Kidney (tissue), 14 donors: ENCODE data around the gene BST1. TPM values are rescaled to one million over a fixed set of nuclear protein-coding genes. Genes with fewer than 3 reads are reported as not detected.
A peak's percentile ranks its signal among the peaks of the same experiment; 100 is the strongest.

ENCODE experiments used
- DNase-seq, 5 donors: peaks; one replicate each; pipeline ENCODE4 v3.0.0-alpha.2; 2013 to 2020
- FAIRE-seq: peaks from 2 replicates; lab custom pipeline; 2012; peaks lifted over from hg19 to GRCh38; lab: Jason Lieb, UNC
- H3K27ac ChIP-seq, 2 donors: one replicate each; pipeline ENCODE4 v1.7.0; 2013; ENCODE audit warnings: low read depth in 2 of 2, low read length in 2 of 2, inconsistent platforms in 1 of 2
- H3K27me3 ChIP-seq: one replicate; pipeline ENCODE4 v1.7.1; 2013; ENCODE audit warnings: low read length, inconsistent platforms; ENCODE audit not compliant: control insufficient read depth, insufficient read depth
- H3K36me3 ChIP-seq, 3 donors: one replicate each; pipeline versions ENCODE4 v1.7.0 to v1.7.1; 2013; ENCODE audit warnings: low read length in 3 of 3, control low read depth in 1 of 3, inconsistent platforms in 1 of 3; ENCODE audit not compliant: insufficient read depth in 3 of 3, control insufficient read depth in 2 of 3
- H3K4me1 ChIP-seq, 3 donors: one replicate each; pipeline versions ENCODE4 v1.7.0 to v1.7.1; 2013; ENCODE audit warnings: low read length in 3 of 3, inconsistent platforms in 1 of 3, low read depth in 1 of 3; ENCODE audit not compliant: control insufficient read depth in 2 of 3, insufficient read depth in 2 of 3
- H3K4me3 ChIP-seq, 3 donors: one replicate each; pipeline versions ENCODE4 v1.7.0 to v1.8.1; 2013; ENCODE audit warnings: low read length in 3 of 3, control low read depth in 1 of 3, inconsistent platforms in 1 of 3
- H3K9ac ChIP-seq, 3 donors: one replicate each; pipeline versions ENCODE4 v1.7.0 to v1.7.1; 2013; ENCODE audit warnings: low read length in 3 of 3, control low read depth in 1 of 3, inconsistent platforms in 1 of 3
- H3K9me3 ChIP-seq, 3 donors: one replicate each; pipeline versions ENCODE4 v1.7.0 to v1.7.1; 2013; ENCODE audit warnings: low read length in 3 of 3, control low read depth in 1 of 3, inconsistent platforms in 1 of 3; ENCODE audit not compliant: control insufficient read depth in 2 of 3, insufficient read depth in 1 of 3
- CTCF ChIP-seq: IDR thresholded peaks from 3 replicates; pipeline ENCODE4 v1.5.1; 2012; ENCODE audit warnings: mild to moderate bottlenecking, moderate library complexity, borderline replicate concordance; ENCODE audit not compliant: insufficient read depth; ENCODE audit errors: extremely low read depth
- intact Hi-C: fragments of 100-400 bp; cut with DNase I; formaldehyde crosslinking; loops from one replicate; pipeline ENCODE4 v1.11.1; 2022
- polyA plus RNA-seq: library from polyadenylated mRNA; stranded (reverse); fragments of 350-450 nt; fragmentation: Illumina TruSeq; extraction: RNeasy Lipid Tissue Mini Kit (QIAGEN cat#74804); gene quantifications from one replicate; pipeline ENCODE4 v1.2.3, GENCODE V29; 2014; ENCODE audit warnings: low read depth, low replicate concordance; ENCODE audit not compliant: insufficient read depth
- total RNA-seq: library from RNA; stranded (reverse); fragmentation: NEBNext Ultra II Directional; extraction: Animal tissue kit (Norgen Biotek cat#: 25700); gene quantifications from one replicate; pipeline ENCODE4 v1.2.1, GENCODE V29; 2021
- donor health status: control.
- donor health status: control.
- donor health status: control.
- donor health status: control.
- donor health status: control.
- donor health status: DM: yes; HTN: yes; CAD: no.
- donor health status: Normal renal cell carcinoma (clear cell type).

BST1 gene
- total and polyA plus RNA-seq, 2 donors from 2014 or later: 5.3 to 19.0 TPM

DNA sequence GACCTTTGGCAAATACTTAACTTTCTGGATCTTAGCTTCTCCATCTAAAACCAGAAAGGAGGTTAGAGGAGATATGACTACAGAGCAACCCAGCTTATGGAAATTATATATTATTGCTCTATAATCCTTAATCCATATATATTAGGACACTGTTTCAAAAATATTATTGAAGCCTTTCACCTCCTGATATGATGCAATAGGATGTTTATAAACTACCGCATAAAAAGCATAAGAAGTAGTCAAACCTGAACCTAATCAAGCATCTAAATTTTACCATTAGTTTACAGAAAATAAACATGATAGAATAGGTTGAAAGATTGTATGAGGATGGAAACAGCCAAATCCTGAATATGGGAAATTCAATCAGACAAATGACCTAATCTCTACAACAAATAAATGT, 26.8 kb upstream of the BST1 start:
- Histone ChIP-seq H3K36me3 (no peaks in the 10 kb centered on the region), H3K27me3 (no peaks in the 10 kb centered on the region), H3K4me1 (peaks cover 0 to 4% (median 0%) of the 10 kb centered on the region in 3 donors), H3K4me3 (no peak overlapping the region), H3K9me3 (no peaks in the 10 kb centered on the region), H3K9ac (no peak overlapping the region), H3K27ac (no peak overlapping the region)
- FAIRE-seq (no peak), DNase-seq (no peak)
- intact Hi-C loops: no loop called here
- no peak for TF ChIP-seq CTCF

DNA sequence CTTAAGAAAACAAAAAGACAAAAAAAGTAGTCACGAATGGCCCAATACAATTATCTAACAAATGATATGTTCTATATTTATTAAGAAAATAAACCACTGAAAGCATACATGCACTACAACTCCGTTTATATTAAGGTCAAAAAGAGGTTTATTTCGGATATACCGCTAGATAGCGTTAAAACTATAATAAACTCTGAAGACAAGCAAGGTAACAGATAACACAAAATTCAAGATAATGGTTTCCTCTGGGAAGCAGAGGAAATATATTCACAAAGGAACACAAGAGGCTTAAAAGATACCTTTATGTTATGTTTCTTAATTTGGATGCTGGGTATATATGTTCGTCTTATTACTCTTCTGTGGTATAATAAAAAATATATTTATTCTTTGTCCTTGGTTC, 26.0 kb upstream of the BST1 start:
- no peak for TF ChIP-seq CTCF
- Histone ChIP-seq H3K27me3 (no peaks in the 10 kb centered on the region), H3K9ac (no peak overlapping the region), H3K27ac (no peak overlapping the region), H3K4me1 (peaks cover 0 to 4% (median 0%) of the 10 kb centered on the region in 3 donors), H3K4me3 (no peak overlapping the region), H3K9me3 (no peaks in the 10 kb centered on the region), H3K36me3 (no peaks in the 10 kb centered on the region)
- intact Hi-C loops: no loop called here
- FAIRE-seq: no peak
- DNase-seq: no peak

- no peak overlapping the region for H3K9ac ChIP-seq
- H3K27ac ChIP-seq: peak overlapping the region; percentile 30 to 60
- TF ChIP-seq CTCF: no peak
- peaks cover 0 to 4% (median 0%) of the 10 kb centered on the region in 3 donors for H3K4me1 ChIP-seq
- no peaks in the 10 kb centered on the region for H3K36me3 ChIP-seq
- intact Hi-C loops: no loop called here
- FAIRE-seq (peak; percentile 65), DNase-seq (peak in 3 of 5 donors; percentile 14 to 80 (median 57))
- H3K27me3 ChIP-seq: no peaks in the 10 kb centered on the region
- peak overlapping the region in 1 of 3 donors; percentile 26 for H3K4me3 ChIP-seq
- no peaks in the 10 kb centered on the region for H3K9me3 ChIP-seq
Observed at GRCh38 chr4:15677507-15677988, 25.3 kb upstream of the BST1 start.

GRCh38 chr4:15681067-15681371, 21.8 kb upstream of the BST1 start:
- Histone ChIP-seq H3K36me3 (peaks cover 0 to 3% (median 0%) of the 10 kb centered on the region in 3 donors), H3K27me3 (no peaks in the 10 kb centered on the region), H3K9ac (peak overlapping the region in 2 of 3 donors; percentile 36 to 71), H3K27ac (peak overlapping the region in 1 of 2 donors; percentile 21), H3K4me3 (peak overlapping the region; percentile 62 to 96 (median 93)), H3K9me3 (no peaks in the 10 kb centered on the region), H3K4me1 (peaks cover 0 to 10% (median 7%) of the 10 kb centered on the region in 3 donors)
- no peak for FAIRE-seq
- intact Hi-C loops: no loop called here
- no peak for DNase-seq
- TF ChIP-seq CTCF: no peak
